Ishikawa (cell line): Measurements from ENCODE around the gene PSMC1.

ENCODE experiments used
- CEBPB ChIP-seq: IDR thresholded peaks from 2 replicates; pipeline ENCODE4 v1.6.1; 2012
- CREB1 ChIP-seq: IDR thresholded peaks from 2 replicates; pipeline ENCODE4 v1.6.1; 2012; ENCODE audit warnings: low read depth
- EGR1 ChIP-seq: IDR thresholded peaks from 2 replicates; pipeline ENCODE4 v1.6.1; 2012
- EP300 ChIP-seq: IDR thresholded peaks from 2 replicates; pipeline ENCODE4 v1.6.1; 2012; ENCODE audit warnings: borderline replicate concordance
- FOXM1 ChIP-seq: IDR thresholded peaks from 2 replicates; pipeline ENCODE4 v1.6.1; 2012; ENCODE audit warnings: low read depth, borderline replicate concordance
- NFIC ChIP-seq: IDR thresholded peaks from 2 replicates; pipeline ENCODE4 v1.6.1; 2012
- RAD21 ChIP-seq: IDR thresholded peaks from 2 replicates; pipeline ENCODE4 v1.6.1; 2012; ENCODE audit warnings: low read depth
- REST ChIP-seq: IDR thresholded peaks from 2 replicates; pipeline ENCODE4 v1.6.1; 2012; ENCODE audit warnings: low read depth, mild to moderate bottlenecking
- TAF1 ChIP-seq: IDR thresholded peaks from 2 replicates; pipeline ENCODE4 v1.6.1; 2012; ENCODE audit warnings: low read depth, mild to moderate bottlenecking
- TEAD4 ChIP-seq: IDR thresholded peaks from 2 replicates; pipeline ENCODE4 v1.6.1; 2012
- TF ChIP-seq, protein P1 (sequence below): IDR thresholded peaks from 2 replicates; pipeline ENCODE4 v1.6.1; 2012

DNA sequence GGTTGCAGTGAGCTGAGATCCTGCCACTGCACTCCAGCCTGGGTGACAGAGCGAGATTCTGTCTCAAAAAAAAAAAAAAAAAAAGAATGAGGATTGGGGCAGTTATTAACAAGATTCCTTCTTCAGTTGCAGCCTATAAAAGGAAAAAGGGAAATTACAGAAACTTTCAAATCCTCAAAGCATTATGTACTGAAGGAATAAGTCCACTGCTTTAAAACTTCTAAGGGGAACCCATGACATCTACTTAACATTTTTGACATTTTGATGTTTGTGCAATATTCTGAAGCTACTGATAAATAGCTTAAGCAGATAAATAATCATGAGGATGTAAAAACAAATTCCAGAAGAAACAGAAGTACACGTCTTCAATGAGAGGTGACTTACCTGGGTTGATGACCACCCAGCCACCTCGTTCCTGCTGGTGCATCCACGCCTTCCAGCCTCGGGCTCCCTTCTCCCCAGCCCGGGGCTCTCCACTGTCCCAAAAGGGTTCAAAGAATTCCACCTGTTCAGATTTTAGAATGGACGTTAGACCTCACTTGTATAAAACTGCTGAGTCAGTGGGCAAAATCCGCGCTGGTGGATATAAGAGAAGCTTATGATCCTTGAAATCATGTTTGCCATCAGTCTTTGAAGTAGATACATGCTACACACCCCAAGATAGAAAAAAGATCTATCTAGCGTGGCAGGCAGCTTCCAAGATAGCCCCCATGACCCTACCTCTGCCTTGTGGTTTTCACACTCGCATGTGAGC lies 41.7 kb downstream of the PSMC1 start:
- TF ChIP-seq EP300 (no peak), REST (no peak), TEAD4 (no peak), RAD21 (no peak), TAF1 (no peak), EGR1 (no peak), FOXM1 (no peak), CREB1 (no peak), NFIC (no peak), CEBPB (no peak)
- TF ChIP-seq, protein P1, sequence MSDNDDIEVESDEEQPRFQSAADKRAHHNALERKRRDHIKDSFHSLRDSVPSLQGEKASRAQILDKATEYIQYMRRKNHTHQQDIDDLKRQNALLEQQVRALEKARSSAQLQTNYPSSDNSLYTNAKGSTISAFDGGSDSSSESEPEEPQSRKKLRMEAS, result no peak
